GM12873 (cell line): ENCODE data around the gene ADD2.

Source experiments
- CTCF ChIP-seq: IDR thresholded peaks from 2 replicates; pipeline ENCODE4 v1.5.1; 2012; ENCODE audit warnings: low read depth, mild to moderate bottlenecking, moderate library complexity, low read length, control low read depth; ENCODE audit not compliant: insufficient read depth; ENCODE audit errors: missing control alignments

Gene ADD2

GRCh38 chr2:70806620-70807019 lies 38.6 kb upstream of the ADD2 start:
- no peak for TF ChIP-seq CTCF

GRCh38 chr2:70806013-70806412 lies 38.0 kb upstream of the ADD2 start:
- TF ChIP-seq CTCF, result no peak

- no peak for TF ChIP-seq CTCF
Observed at GRCh38 chr2:70801607-70802263, 33.7 kb upstream of the ADD2 start.

- TF ChIP-seq CTCF, result no peak
Observed at GRCh38 chr2:70799706-70800105, 31.7 kb upstream of the ADD2 start.

- no peak for TF ChIP-seq CTCF
Observed at GRCh38 chr2:70797506-70797905, 29.5 kb upstream of the ADD2 start.

- no peak for TF ChIP-seq CTCF
Observed at GRCh38 chr2:70796262-70796661, 28.3 kb upstream of the ADD2 start.

GRCh38 chr2:70795164-70795995 lies 27.4 kb upstream of the ADD2 start:
- TF ChIP-seq CTCF, result no peak
